SKM-1 treated with dmso at 0.1 percent for 144 hours (cell line): ENCODE results near the gene PIGU.
"Not testable (repeated sequence)": the region's sequence is repeated elsewhere in the genome, so short reads cannot be mapped to it uniquely, and the experiment has no call there.

Experiments used
- DNase-seq: peaks from one replicate; lab custom pipeline; 2025; ENCODE audit not compliant: unreplicated experiment; lab: John Stamatoyannopoulos, UW

The PIGU gene

DNA sequence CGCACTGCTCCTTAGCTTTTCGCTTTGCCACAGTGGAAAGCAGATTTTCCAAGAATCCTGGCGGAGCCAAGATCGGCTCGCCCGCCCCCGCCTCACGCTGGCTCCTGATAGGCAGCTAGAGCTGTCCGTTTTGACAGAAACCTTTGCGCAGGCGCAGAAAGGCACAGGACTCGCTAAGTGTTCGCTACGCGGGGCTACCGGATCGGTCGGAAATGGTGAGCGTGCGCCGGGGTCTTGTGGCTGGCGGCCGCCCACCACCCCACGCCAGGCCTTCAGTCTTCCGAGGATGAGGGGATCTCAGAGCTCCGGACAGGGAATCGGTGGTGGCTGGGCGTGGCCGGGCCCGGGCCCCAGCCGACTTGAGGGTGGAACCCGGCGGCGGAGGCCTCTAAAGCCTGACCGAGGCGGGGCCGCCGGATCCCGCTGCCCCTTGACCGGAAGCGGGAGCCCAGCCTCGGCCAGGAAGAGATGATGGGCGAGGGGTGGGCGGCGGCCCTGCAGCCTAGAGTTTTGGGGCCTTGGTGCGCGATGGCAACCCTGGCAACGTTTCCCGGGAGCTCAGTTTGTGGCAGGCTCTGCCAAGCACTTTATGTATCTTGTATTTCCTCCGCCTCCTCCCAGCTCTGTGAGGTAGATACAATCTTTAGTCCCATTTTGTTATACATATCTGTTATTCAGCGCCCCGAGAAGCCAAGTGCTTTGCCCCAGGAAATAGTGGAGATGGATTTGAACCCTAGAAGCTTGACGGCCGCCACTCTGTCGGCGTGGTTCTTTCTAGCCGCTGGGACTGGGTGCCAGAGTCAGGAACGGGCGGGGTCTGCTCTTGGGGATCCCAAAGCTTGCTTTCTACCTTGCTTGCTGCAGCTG is 160.4 kb downstream of the PIGU start, which contains the start of gene DYNLRB1:
DYNLRB1 (plus strand) TSS at position 176 of the 867 bp plus-strand sequence; CDS start at position 213, 37 bp downstream.
- DNase-seq = peak; percentile 77

- peak; percentile 9 for DNase-seq
Observed at GRCh38 chr20:34515484-34516246, 161.2 kb downstream of the PIGU start.

DNA sequence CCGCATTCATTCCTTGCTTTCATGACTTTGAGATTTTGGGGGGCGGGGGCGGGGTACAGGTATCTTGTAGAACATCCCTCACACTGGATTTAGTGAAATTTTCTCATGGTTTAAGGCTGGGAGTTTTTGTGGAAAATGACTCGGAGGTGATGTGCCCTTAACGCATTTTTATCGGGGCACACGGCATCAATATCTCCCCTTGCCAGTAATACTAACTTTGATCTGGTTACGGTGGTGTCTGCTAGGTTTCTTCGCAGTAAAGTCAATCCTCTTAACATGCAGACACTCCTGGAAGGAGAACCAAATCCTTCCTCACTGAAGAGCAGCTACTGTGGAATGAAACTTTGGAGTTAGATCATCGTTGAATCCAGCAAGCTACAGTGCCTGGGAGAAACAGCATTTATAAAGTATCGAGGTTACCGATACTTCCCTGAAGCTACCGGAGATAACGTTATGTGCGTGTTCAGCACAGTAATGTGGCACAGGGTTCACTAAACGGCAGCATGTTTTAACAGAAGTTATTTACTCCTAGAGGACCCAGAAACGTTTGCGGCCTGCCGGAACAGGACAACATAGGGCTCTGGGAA is 161.9 kb downstream of the PIGU start:
- no peak for DNase-seq

- DNase-seq = not testable (repeated sequence)
Observed at GRCh38 chr20:34514034-34514433, 162.9 kb downstream of the PIGU start.

DNA sequence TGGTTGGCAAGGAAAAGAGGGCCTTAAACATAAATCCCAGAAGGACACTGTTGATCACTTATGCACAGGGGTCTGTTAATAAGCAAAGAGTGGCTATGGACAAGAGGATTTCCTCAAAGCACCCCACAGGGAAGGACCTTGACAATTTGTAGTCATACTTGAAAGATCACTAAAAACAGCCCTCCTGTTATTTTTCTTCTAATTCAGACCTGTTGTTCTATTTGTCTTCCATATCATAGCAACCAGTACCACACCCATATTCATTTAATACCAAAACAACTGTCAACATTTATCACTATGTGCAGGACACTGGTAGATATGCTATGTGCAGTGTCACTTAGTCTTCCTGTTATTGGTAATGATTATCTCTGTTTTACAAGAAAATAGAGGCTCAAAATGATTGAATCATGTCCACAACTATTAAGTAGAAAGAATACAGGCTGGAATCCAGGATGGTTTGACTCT is 163.9 kb downstream of the PIGU start:
- DNase-seq = no peak

GRCh38 chr20:34512266-34512954 is 164.5 kb downstream of the PIGU start:
- no peak for DNase-seq

DNA sequence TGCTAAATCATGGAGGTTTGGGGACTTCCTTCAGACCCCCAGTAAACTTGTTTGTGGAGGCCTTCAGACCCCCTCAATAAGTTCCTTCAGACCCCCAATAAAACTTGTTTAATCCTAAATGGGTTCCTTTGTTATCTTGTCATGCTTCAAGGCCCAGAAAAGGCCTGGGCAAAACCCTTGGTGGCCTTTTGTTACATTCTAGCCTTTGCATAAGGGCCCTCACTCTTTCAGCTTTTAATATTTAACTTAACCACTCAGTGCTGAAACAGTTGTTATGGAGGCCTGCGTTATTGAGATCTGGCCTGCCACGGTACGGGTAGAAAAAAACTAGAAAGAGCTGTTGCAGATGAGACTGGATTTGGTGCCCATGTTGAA is 165.0 kb downstream of the PIGU start:
- DNase-seq = no peak

- no peak for DNase-seq
Observed at GRCh38 chr20:34510575-34510974, 166.3 kb downstream of the PIGU start.
